Prostate gland (tissue), 2 donors: Measurements from ENCODE around the gene AP3B1. TPM values are rescaled to one million over a fixed set of nuclear protein-coding genes. Genes with fewer than 3 reads are reported as not detected.

Source experiments
- DNase-seq: peaks from one replicate; pipeline ENCODE4 v3.0.0-alpha.2; 2019; ENCODE audit warnings: low spot score
- H3K27ac ChIP-seq, 2 donors: fragments of 200-600 bp; sonication (generic); 2 replicates each; pipeline ENCODE4 v1.5.1; 2017 to 2019
- H3K27me3 ChIP-seq: fragments of 200-600 bp; sonication (generic); replicated peaks from 2 replicates; pipeline ENCODE4 v1.5.1; 2019; ENCODE audit not compliant: insufficient read depth
- H3K36me3 ChIP-seq, 2 donors: fragments of 200-600 bp; sonication (generic); 1 replicate in 1 of 2; 2 replicates in 1 of 2; pipeline versions ENCODE4 v1.5.1 to v1.8.1; 2017 to 2019
- H3K4me1 ChIP-seq: fragments of 200-600 bp; sonication (generic); replicated peaks from 2 replicates; pipeline ENCODE4 v1.5.1; 2019
- H3K4me3 ChIP-seq, 2 donors: fragments of 200-600 bp; sonication (generic); 2 replicates each; pipeline ENCODE4 v1.5.1; 2017 to 2019
- H3K9me3 ChIP-seq: fragments of 200-600 bp; sonication (generic); 2 replicates; pipeline ENCODE4 v1.5.1; 2017
- POLR2A ChIP-seq: fragments of 450-650 bp; IDR thresholded peaks from one replicate; pipeline ENCODE4 v1.6.1; 2016; ENCODE audit warnings: antibody characterized with exemption, mild to moderate bottlenecking
- POLR2AphosphoS5 ChIP-seq: sonication (generic); formaldehyde crosslinking; IDR thresholded peaks from one replicate; pipeline ENCODE4 v1.6.1; 2017; ENCODE audit warnings: antibody characterized with exemption
- WGBS: methylation state at CpG from one replicate; pipeline ENCODE4 v1.1.5; 2018; 5-methylcytosine and 5-hydroxymethylcytosine counted together
- intact Hi-C: fragments of 100-400 bp; cut with DNase I; formaldehyde crosslinking; loops from one replicate; pipeline ENCODE4 v1.14.2; 2022
- total RNA-seq, 2 donors: library from RNA; depleted of rRNA; stranded (reverse); fragments of >200 nt; gene quantifications; one replicate each; pipeline ENCODE4 v1.1.0, GENCODE V29; 2016
- TF ChIP-seq, protein P1 (sequence below), 4 experiments: fragments of 200-600 bp in 2 of 4; fragments of 450-650 bp in 2 of 4; sonication (generic) in 2 of 4; IDR thresholded peaks; 1 replicate in 3 of 4; 2 replicates in 1 of 4; pipeline ENCODE4 v1.5.1; 2016 to 2019; ENCODE audit warnings: antibody characterized with exemption in 4 of 4, mild to moderate bottlenecking in 2 of 4, moderate library complexity in 2 of 4

AP3B1 gene
- total RNA-seq, 2 donors from 2014 or later: 33.1 to 60.5 TPM

DNA sequence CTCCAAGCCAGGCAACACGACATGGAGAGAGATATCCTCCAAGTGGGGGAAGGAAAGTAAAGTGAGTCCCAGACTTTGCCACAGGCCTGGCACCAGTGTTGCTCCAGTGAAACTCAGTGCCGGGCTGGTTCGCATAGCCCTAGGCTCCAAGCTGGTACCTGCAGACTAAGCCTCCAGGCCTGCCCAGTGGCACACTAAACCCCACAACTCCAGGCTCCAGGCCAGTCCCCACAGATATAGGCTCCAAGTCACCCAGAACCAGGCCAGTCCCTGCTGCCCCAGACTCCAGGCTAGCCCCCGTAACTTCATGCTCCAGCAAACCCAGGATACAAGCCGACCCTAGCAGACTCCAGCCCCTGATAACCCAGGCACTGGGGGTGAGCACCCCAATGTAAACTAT, 23.0 kb upstream of the AP3B1 start:
- WGBS: 88% methylated on average over 5 of the region's 5 CpGs
- DNase-seq: no peak
- H3K4me3 ChIP-seq: no peak overlapping the region
- no peaks in the 10 kb centered on the region for H3K9me3 ChIP-seq
- no peaks in the 10 kb centered on the region for H3K27me3 ChIP-seq
- H3K27ac ChIP-seq: no peak overlapping the region
- TF ChIP-seq POLR2AphosphoS5 (no peak), POLR2A (no peak)
- TF ChIP-seq, protein P1, sequence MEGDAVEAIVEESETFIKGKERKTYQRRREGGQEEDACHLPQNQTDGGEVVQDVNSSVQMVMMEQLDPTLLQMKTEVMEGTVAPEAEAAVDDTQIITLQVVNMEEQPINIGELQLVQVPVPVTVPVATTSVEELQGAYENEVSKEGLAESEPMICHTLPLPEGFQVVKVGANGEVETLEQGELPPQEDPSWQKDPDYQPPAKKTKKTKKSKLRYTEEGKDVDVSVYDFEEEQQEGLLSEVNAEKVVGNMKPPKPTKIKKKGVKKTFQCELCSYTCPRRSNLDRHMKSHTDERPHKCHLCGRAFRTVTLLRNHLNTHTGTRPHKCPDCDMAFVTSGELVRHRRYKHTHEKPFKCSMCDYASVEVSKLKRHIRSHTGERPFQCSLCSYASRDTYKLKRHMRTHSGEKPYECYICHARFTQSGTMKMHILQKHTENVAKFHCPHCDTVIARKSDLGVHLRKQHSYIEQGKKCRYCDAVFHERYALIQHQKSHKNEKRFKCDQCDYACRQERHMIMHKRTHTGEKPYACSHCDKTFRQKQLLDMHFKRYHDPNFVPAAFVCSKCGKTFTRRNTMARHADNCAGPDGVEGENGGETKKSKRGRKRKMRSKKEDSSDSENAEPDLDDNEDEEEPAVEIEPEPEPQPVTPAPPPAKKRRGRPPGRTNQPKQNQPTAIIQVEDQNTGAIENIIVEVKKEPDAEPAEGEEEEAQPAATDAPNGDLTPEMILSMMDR (IDR thresholded peaks at IDR 0.05): no peak
- intact Hi-C loops: no loop called here
- H3K4me1 ChIP-seq: no peaks in the 10 kb centered on the region
- H3K36me3 ChIP-seq: no peaks in the 10 kb centered on the region

DNA sequence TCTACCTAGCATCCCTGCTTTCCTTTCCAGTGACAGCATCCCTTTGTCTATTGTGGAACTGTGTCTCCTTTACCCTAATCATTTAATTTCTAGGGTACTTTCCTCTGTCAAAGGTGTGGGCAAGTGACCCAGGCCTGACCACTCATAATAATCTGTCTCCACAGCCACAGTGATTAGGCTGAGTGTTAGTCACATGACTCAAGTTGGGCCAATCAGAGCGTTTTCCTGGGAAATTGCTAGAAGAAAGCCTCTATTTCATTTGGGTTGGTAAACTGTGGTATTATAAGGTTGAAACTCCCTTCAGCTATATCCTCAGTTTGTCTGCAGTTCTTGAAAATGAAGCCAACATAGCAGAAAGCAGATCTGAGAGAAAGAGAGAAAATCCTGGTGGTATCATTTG, 14.2 kb upstream of the AP3B1 start:
- TF ChIP-seq POLR2AphosphoS5: no peak
- TF ChIP-seq POLR2A: no peak
- TF ChIP-seq, protein P1 (IDR thresholded peaks at IDR 0.05): no peak
- intact Hi-C loops: no loop called here
- 85% methylated on average over 1 of the region's 1 CpG for WGBS

DNA sequence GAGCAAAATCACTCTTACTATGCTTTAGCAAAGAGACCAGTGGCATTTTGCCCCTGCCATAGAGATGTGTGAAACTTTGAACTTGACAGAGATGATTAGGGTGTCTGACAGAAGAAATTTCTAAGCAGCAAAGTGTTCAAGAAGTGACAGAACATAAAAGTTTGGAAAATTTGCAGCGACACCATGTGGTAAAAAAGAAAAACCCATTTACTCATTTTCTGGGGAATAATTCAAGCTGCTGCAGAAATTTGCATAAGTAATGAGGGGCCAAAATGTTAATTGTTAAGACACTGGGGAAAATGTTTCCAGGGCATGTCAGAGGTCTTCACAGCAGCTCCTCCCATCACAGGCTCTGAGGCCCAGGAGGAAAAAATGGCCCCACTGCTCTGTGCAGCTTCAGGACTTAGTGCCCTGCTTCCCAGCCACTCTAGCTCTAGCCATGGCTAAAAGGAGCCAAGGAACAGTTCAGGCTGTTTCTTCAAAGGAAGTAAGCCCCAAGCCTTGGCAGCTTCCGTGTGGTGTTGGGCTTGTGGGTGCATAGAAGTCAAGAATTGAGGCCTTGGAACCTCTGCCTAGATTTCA, 6.1 kb upstream of the AP3B1 start:
- no peaks in the 10 kb centered on the region for H3K9me3 ChIP-seq
- no peak overlapping the region for H3K4me3 ChIP-seq
- DNase-seq: no peak
- no peaks in the 10 kb centered on the region for H3K4me1 ChIP-seq
- no peak overlapping the region for H3K27ac ChIP-seq
- TF ChIP-seq, protein P1 (IDR thresholded peaks at IDR 0.05): peak in 3 of 4 experiments; percentile 13 to 20 (median 15)
- TF ChIP-seq POLR2A (no peak), POLR2AphosphoS5 (no peak)
- intact Hi-C loops: no loop called here
- no peaks in the 10 kb centered on the region for H3K27me3 ChIP-seq
- H3K36me3 ChIP-seq: no peaks in the 10 kb centered on the region
- WGBS: 47% methylated on average over 2 of the region's 2 CpGs

More for the DNA sequence above, 14.2 kb upstream of the AP3B1 start:
- H3K9me3 ChIP-seq: no peaks in the 10 kb centered on the region
- DNase-seq: no peak
- no peak overlapping the region for H3K4me3 ChIP-seq
- H3K27ac ChIP-seq: no peak overlapping the region
- no peaks in the 10 kb centered on the region for H3K27me3 ChIP-seq
- H3K4me1 ChIP-seq: no peaks in the 10 kb centered on the region
- no peaks in the 10 kb centered on the region for H3K36me3 ChIP-seq

DNA sequence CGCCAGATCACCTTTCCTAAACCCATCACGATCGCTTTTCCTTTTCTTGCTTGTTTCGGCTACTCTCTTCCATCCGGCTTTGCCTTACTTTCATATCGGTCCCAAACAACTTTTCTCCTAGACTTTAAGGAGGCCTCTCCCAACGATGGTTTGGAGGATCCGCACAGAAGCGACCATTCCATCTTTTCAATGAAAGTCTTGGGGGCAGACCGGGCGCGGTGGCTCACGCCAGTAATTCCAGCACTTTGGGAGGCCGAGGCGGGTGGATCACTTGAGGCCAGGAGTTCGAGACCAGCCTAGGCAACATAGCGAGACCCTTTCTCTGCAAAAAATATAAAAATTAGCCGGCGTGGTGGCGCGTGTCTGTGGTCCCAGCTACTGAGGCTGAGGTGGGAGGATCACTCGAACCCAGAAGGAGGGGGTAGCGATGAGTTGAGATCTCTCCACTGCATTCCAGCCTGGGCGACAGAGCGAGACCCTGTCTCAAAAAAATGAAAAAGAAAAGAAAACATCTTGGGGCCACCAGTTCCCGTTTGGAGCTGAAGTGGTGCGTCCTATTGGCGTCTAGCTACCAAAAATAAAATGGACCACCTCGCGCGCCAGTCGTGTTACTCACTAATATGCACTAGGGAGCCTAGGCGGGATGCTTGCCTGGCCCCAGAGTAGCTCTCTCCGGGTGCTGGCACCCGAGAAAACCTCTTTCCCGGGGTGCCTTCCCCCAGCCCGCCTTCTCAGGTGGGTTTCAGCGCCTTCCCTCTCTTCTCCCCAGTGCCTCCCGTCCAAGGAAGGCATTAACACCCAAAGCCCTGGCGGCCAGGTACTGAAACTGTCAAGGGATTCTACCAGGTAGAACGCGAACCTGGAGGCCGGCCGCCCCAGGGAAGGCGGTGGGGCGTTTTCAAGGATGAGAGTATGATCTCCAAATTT, 800 bp upstream of the AP3B1 start:
- 3% methylated on average over 46 of the region's 46 CpGs for WGBS
- Histone ChIP-seq H3K4me3 (peak overlapping the region; percentile 64 to 98), H3K36me3 (no peaks in the 10 kb centered on the region), H3K27me3 (no peaks in the 10 kb centered on the region), H3K9me3 (no peaks in the 10 kb centered on the region), H3K4me1 (no peaks in the 10 kb centered on the region), H3K27ac (peak overlapping the region; percentile 73 to 87)
- intact Hi-C loops: no loop called here
- peak; percentile 26 for DNase-seq
- TF ChIP-seq, protein P1 (IDR thresholded peaks at IDR 0.05): peak in 2 of 4 experiments; percentile 32 to 41
- no peak for TF ChIP-seq POLR2AphosphoS5
- TF ChIP-seq POLR2A: no peak
